Measurements from ENCODE around the gene ADO. TPM values are rescaled to one million over a fixed set of nuclear protein-coding genes. Genes with fewer than 3 reads are reported as not detected.
A peak's percentile ranks its signal among the peaks of the same experiment; 100 is the strongest.

ADO gene
- total RNA-seq (10 to 100 TPM; 21.8 to 30.9 (median 25.5) TPM), polyA plus RNA-seq (12.7 TPM)
- long read RNA-seq, donor 1, transcript ADO-201 (1 exons, 3,627 nt) = major isoform, 50 of 50 reads
- long read RNA-seq, donor 1, partial matches to known transcripts = 0 of 50 reads
- long read RNA-seq, donor 1, other reads (novel, unspliced or antisense) = 0 of 50 reads
- long read RNA-seq, donor 2, transcript ADO-201 (1 exons, 3,627 nt) = major isoform, 15 of 15 reads
- long read RNA-seq, donor 2, partial matches to known transcripts = 0 of 15 reads
- long read RNA-seq, donor 2, other reads (novel, unspliced or antisense) = 0 of 15 reads
- long read RNA-seq, donor 3, transcript ADO-201 (1 exons, 3,627 nt) = major isoform, 15 of 15 reads
- long read RNA-seq, donor 3, partial matches to known transcripts = 0 of 15 reads
- long read RNA-seq, donor 3, other reads (novel, unspliced or antisense) = 0 of 15 reads
- long read RNA-seq, donor 4, transcript ADO-201 (1 exons, 3,627 nt) = major isoform, 14 of 14 reads
- long read RNA-seq, donor 4, partial matches to known transcripts = 0 of 14 reads
- long read RNA-seq, donor 4, other reads (novel, unspliced or antisense) = 0 of 14 reads

GRCh38 chr10:62804356-62805230, at the start of gene ADO:
Gene ADO (plus strand): TSS chr10:62804720. CDS start chr10:62805060, 340 bp downstream.
- under 1% methylated on average over 87 of the region's 87 CpGs for WGBS
- ATAC-seq (peak; percentile 95 to 96), DNase-seq (peak; percentile 86 to 95 (median 93))
- Histone ChIP-seq H3K4me3 (ENCODE audit: low read length) (peak within 1 kb of the TSS; percentile 88), H3K9me3 (ENCODE audit: control insufficient read depth, low read length) (no peaks in the 10 kb centered on the region), H3K27ac (ENCODE audit: low read length) (peak within 1 kb of the TSS; percentile 99), H3K27me3 (ENCODE audit: control insufficient read depth, insufficient read depth) (no peaks in the 10 kb centered on the region), H3K4me1 (ENCODE audit: control insufficient read depth, insufficient read depth, low read length) (no peaks in the 10 kb centered on the region)
- intact Hi-C loops (cut with DNase I) = no loop called here

- 96% methylated on average over 1 of the region's 1 CpG for WGBS
- H3K4me3 ChIP-seq (ENCODE audit: low read length) = no peak overlapping the region
- intact Hi-C loops (cut with DNase I) = no loop called here
- no peak for ATAC-seq
- no peaks in the 10 kb centered on the region for H3K9me3 ChIP-seq (ENCODE audit: control insufficient read depth, low read length)
- DNase-seq = no peak
- no peaks in the 10 kb centered on the region for H3K27me3 ChIP-seq (ENCODE audit: control insufficient read depth, insufficient read depth)
- peaks cover 3% of the 10 kb centered on the region for H3K4me1 ChIP-seq (ENCODE audit: control insufficient read depth, insufficient read depth, low read length)
- H3K27ac ChIP-seq (ENCODE audit: low read length) = no peak overlapping the region
Observed at GRCh38 chr10:62754963-62755362, 49.6 kb upstream of the ADO start.

GRCh38 chr10:62755662-62756653, 48.6 kb upstream of the ADO start:
- intact Hi-C loops (cut with DNase I) = no loop called here

DNA sequence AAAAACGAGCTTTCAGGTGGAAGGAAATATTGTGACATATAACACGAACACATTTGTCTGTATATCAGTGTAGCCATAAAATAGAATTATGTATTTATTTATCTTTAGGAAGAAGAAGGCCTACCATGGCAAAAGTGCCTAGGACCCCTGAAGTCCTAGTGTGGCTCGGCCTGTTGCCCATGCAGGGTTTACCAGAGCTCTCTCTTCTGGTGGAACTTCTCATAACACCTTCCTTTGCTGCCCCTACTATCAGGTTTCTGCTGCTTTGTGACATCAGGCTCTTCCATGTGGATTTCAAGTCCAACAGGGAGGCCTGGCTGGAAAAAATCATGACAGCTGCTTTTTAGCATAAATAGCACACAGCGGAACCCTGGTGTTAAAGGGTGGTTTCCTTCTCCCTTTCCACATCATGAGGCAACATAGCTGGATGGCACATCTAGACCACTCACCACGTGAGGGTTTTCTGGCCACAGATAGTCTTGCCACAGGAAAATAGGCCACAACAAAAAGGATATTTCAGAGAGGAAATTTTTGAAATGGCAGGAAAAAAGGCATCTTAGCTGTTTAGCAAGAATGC, 44.8 kb upstream of the ADO start:
- intact Hi-C loops (cut with DNase I) = loop anchor here in 1 of 4 donors (5.0 kb wide), 1 partner anchor 58 kb away; the partner anchor contains the start of gene EGR2
- Histone ChIP-seq H3K9me3 (ENCODE audit: control insufficient read depth, low read length) (no peaks in the 10 kb centered on the region), H3K27ac (ENCODE audit: low read length) (peak overlapping the region; percentile 42), H3K4me1 (ENCODE audit: control insufficient read depth, insufficient read depth, low read length) (peaks cover 10% of the 10 kb centered on the region), H3K4me3 (ENCODE audit: low read length) (no peak overlapping the region), H3K27me3 (ENCODE audit: control insufficient read depth, insufficient read depth) (no peaks in the 10 kb centered on the region)
- WGBS = 83% methylated on average over 5 of the region's 5 CpGs
- ATAC-seq (no peak), DNase-seq (no peak)

More at GRCh38 chr10:62755662-62756653, 48.6 kb upstream of the ADO start:
- Histone ChIP-seq H3K27ac (ENCODE audit: low read length) (no peak overlapping the region), H3K9me3 (ENCODE audit: control insufficient read depth, low read length) (no peaks in the 10 kb centered on the region), H3K27me3 (ENCODE audit: control insufficient read depth, insufficient read depth) (no peaks in the 10 kb centered on the region), H3K4me3 (ENCODE audit: low read length) (no peak overlapping the region), H3K4me1 (ENCODE audit: control insufficient read depth, insufficient read depth, low read length) (peaks cover 4% of the 10 kb centered on the region)
- ATAC-seq (no peak), DNase-seq (no peak)
- 74% methylated on average over 8 of the region's 8 CpGs for WGBS

- DNase-seq = peak; percentile 36 to 54 (median 48)
- H3K4me1 ChIP-seq (ENCODE audit: control insufficient read depth, insufficient read depth, low read length) = peaks cover 10% of the 10 kb centered on the region
- WGBS = 55% methylated on average over 14 of the region's 14 CpGs
- intact Hi-C loops (cut with DNase I) = loop anchor here in 1 of 4 donors (5.0 kb wide), 1 partner anchor 57 kb away; the partner anchor contains the start of gene EGR2
- ATAC-seq = peak; percentile 53 to 79
- H3K27me3 ChIP-seq (ENCODE audit: control insufficient read depth, insufficient read depth) = no peaks in the 10 kb centered on the region
- H3K4me3 ChIP-seq (ENCODE audit: low read length) = no peak overlapping the region
- H3K9me3 ChIP-seq (ENCODE audit: control insufficient read depth, low read length) = no peaks in the 10 kb centered on the region
- H3K27ac ChIP-seq (ENCODE audit: low read length) = peak overlapping the region; percentile 67
Observed at GRCh38 chr10:62760401-62760800, 44.1 kb upstream of the ADO start.

- no peaks in the 10 kb centered on the region for H3K9me3 ChIP-seq (ENCODE audit: control insufficient read depth, low read length)
- H3K27me3 ChIP-seq (ENCODE audit: control insufficient read depth, insufficient read depth) = no peaks in the 10 kb centered on the region
- peaks cover 10% of the 10 kb centered on the region for H3K4me1 ChIP-seq (ENCODE audit: control insufficient read depth, insufficient read depth, low read length)
- H3K27ac ChIP-seq (ENCODE audit: low read length) = peak overlapping the region; percentile 30
- no peak for ATAC-seq
- no peak overlapping the region for H3K4me3 ChIP-seq (ENCODE audit: low read length)
- no peak for DNase-seq
- intact Hi-C loops (cut with DNase I) = loop anchor here in 1 of 4 donors (5.0 kb wide), 1 partner anchor 56 kb away; the partner anchor contains the start of gene EGR2
- WGBS = 61% methylated on average over 3 of the region's 3 CpGs
Observed at GRCh38 chr10:62761115-62761514, 43.4 kb upstream of the ADO start.

DNA sequence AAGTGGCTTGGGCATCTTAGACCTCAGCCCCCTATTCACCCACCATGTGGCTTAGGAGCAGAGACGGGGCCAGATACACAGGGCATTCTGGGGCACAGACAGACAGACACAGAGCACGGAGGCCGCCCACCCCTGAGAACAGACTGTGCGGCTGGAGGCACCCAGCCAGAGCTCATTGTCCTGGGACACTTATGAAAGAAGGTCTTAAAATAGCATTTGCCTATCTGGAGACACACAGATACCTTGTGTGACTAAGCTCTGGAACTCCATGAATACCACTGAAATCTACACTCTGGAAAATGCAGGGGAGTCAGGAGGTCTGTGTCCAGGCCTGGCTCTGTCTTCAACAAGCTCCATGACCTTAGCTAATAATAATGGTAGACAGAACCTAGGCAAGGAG, 41.4 kb upstream of the ADO start:
- DNase-seq (peak; percentile 44 to 83 (median 80)), ATAC-seq (peak; percentile 85 to 93)
- intact Hi-C loops (cut with DNase I) = loop anchor here in 1 of 4 donors (5.0 kb wide), 1 partner anchor 54 kb away; the partner anchor contains the start of gene EGR2
- WGBS = 59% methylated on average over 4 of the region's 4 CpGs
- no peaks in the 10 kb centered on the region for H3K27me3 ChIP-seq (ENCODE audit: control insufficient read depth, insufficient read depth)
- H3K27ac ChIP-seq (ENCODE audit: low read length) = peak overlapping the region; percentile 64
- H3K4me1 ChIP-seq (ENCODE audit: control insufficient read depth, insufficient read depth, low read length) = peaks cover 10% of the 10 kb centered on the region
- no peaks in the 10 kb centered on the region for H3K9me3 ChIP-seq (ENCODE audit: control insufficient read depth, low read length)
- H3K4me3 ChIP-seq (ENCODE audit: low read length) = no peak overlapping the region

GRCh38 chr10:62764011-62764410, 40.5 kb upstream of the ADO start:
- 96% methylated on average over 4 of the region's 4 CpGs for whole genome bisulfite sequencing
- ATAC-seq = no peak

DNA sequence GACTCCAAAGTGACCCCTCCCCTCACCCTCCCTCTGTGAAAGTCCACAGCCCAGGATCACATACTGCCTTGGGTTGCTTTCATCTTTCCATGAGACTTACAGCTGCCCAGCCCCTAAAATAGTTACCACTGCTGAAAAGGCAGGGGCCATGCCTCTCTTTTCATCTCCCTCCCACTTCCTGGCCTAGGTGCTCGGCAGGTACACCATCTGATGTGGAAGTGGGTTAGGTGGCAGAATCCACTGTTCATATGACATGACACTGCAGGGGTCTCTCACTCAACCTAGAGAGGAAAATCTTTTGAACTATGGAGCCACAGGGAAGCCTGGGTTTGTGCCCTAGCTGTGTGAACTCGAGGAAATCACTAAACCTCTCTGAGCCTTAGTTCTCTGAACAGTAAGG, 38.8 kb upstream of the ADO start:
- Histone ChIP-seq H3K4me1 (ENCODE audit: control insufficient read depth, insufficient read depth, low read length) (peaks cover 10% of the 10 kb centered on the region), H3K9me3 (ENCODE audit: control insufficient read depth, low read length) (no peaks in the 10 kb centered on the region), H3K27ac (ENCODE audit: low read length) (no peak overlapping the region), H3K4me3 (ENCODE audit: low read length) (no peak overlapping the region), H3K27me3 (ENCODE audit: control insufficient read depth, insufficient read depth) (no peaks in the 10 kb centered on the region)
- no peak for ATAC-seq
- intact Hi-C loops (cut with DNase I) = no loop called here
- no peak for DNase-seq
- 84% methylated on average over 2 of the region's 2 CpGs for WGBS

More at GRCh38 chr10:62764011-62764410, 40.5 kb upstream of the ADO start:
- Histone ChIP-seq H3K27ac (ENCODE audit: low read length) (no peak overlapping the region), H3K27me3 (ENCODE audit: control insufficient read depth, insufficient read depth) (no peaks in the 10 kb centered on the region), H3K4me1 (ENCODE audit: control insufficient read depth, insufficient read depth, low read length) (peaks cover 10% of the 10 kb centered on the region), H3K4me3 (ENCODE audit: low read length) (no peak overlapping the region), H3K9me3 (ENCODE audit: control insufficient read depth, low read length) (no peaks in the 10 kb centered on the region)
- no peak for DNase-seq
- intact Hi-C loops (cut with DNase I) = loop anchor here in 1 of 4 donors (5.0 kb wide), 1 partner anchor 53 kb away; the partner anchor contains the start of gene EGR2
